Colonic mucosa (tissue), 4 donors: Measurements from ENCODE around the gene DGAT2. TPM values are rescaled to one million over a fixed set of nuclear protein-coding genes. Genes with fewer than 3 reads are reported as not detected.

Experiments
- DNase-seq: peaks from one replicate; pipeline ENCODE4 v3.0.0-alpha.2; 2020
- H3K27ac ChIP-seq: fragments of 200-600 bp; one replicate; pipeline ENCODE4 v1.8.0; 2021
- H3K27me3 ChIP-seq: fragments of 200-600 bp; one replicate; pipeline ENCODE4 v1.8.0; 2021
- H3K36me3 ChIP-seq: fragments of 200-600 bp; one replicate; pipeline ENCODE4 v1.8.0; 2021
- H3K4me1 ChIP-seq: fragments of 200-600 bp; one replicate; pipeline ENCODE4 v1.8.0; 2021; ENCODE audit warnings: mild to moderate bottlenecking
- H3K4me3 ChIP-seq: fragments of 200-600 bp; one replicate; pipeline ENCODE4 v1.8.0; 2021
- H3K9ac ChIP-seq, 2 donors: one replicate each; pipeline ENCODE4 v1.7.0; 2013; ENCODE audit warnings: control low read depth in 2 of 2, low read depth in 2 of 2, low read length in 2 of 2
- H3K9me3 ChIP-seq: fragments of 200-600 bp; one replicate; pipeline ENCODE4 v1.8.0; 2021
- intact Hi-C: fragments of 100-400 bp; cut with DNase I; formaldehyde crosslinking; loops from one replicate; pipeline ENCODE4 v1.14.1; 2022
- total RNA-seq, 2 donors: library from RNA; stranded (reverse); fragmentation: NEBNext Ultra II Directional in 1 of 2; extraction: Animal tissue kit (Norgen Biotek cat#: 25700) in 1 of 2; gene quantifications; one replicate each; pipeline ENCODE4 v1.2.1, GENCODE V29; 2021
- TF ChIP-seq, protein P1 (sequence below): fragments of 200-600 bp; IDR thresholded peaks from one replicate; pipeline ENCODE4 v1.8.0; 2022; ENCODE audit warnings: antibody characterized with exemption, mild to moderate bottlenecking
- donor health status: healthy.
- donor health status: DM: no; HTN: no; CAD: no.
- donor health status: DM: no; HTN: no; CAD: no.

DGAT2 gene
- total RNA-seq, 2 donors from 2014 or later = 3.0 to 5.9 TPM

- H3K4me3 ChIP-seq = no peak overlapping the region
- H3K27ac ChIP-seq = no peak overlapping the region
- no peaks in the 10 kb centered on the region for H3K36me3 ChIP-seq
- TF ChIP-seq, protein P1, sequence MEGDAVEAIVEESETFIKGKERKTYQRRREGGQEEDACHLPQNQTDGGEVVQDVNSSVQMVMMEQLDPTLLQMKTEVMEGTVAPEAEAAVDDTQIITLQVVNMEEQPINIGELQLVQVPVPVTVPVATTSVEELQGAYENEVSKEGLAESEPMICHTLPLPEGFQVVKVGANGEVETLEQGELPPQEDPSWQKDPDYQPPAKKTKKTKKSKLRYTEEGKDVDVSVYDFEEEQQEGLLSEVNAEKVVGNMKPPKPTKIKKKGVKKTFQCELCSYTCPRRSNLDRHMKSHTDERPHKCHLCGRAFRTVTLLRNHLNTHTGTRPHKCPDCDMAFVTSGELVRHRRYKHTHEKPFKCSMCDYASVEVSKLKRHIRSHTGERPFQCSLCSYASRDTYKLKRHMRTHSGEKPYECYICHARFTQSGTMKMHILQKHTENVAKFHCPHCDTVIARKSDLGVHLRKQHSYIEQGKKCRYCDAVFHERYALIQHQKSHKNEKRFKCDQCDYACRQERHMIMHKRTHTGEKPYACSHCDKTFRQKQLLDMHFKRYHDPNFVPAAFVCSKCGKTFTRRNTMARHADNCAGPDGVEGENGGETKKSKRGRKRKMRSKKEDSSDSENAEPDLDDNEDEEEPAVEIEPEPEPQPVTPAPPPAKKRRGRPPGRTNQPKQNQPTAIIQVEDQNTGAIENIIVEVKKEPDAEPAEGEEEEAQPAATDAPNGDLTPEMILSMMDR = no peak
- no peaks in the 10 kb centered on the region for H3K27me3 ChIP-seq
- no peaks in the 10 kb centered on the region for H3K9me3 ChIP-seq
- intact Hi-C loops = no loop called here
- H3K9ac ChIP-seq = no peak overlapping the region
- no peak for DNase-seq
- no peaks in the 10 kb centered on the region for H3K4me1 ChIP-seq
Observed at GRCh38 chr11:75834728-75835127, 66.2 kb downstream of the DGAT2 start.

GRCh38 chr11:75836417-75836816, 67.8 kb downstream of the DGAT2 start:
- intact Hi-C loops = no loop called here
- H3K27ac ChIP-seq = no peak overlapping the region

GRCh38 chr11:75839851-75840250, 71.3 kb downstream of the DGAT2 start:
- Histone ChIP-seq H3K36me3 (no peaks in the 10 kb centered on the region), H3K27me3 (no peaks in the 10 kb centered on the region), H3K9ac (no peak overlapping the region), H3K4me3 (no peak overlapping the region), H3K9me3 (no peaks in the 10 kb centered on the region), H3K4me1 (no peaks in the 10 kb centered on the region), H3K27ac (no peak overlapping the region)
- no peak for DNase-seq
- intact Hi-C loops = no loop called here
- TF ChIP-seq, protein P1 = no peak

More at GRCh38 chr11:75836417-75836816, 67.8 kb downstream of the DGAT2 start:
- H3K9ac ChIP-seq = no peak overlapping the region
- H3K9me3 ChIP-seq = no peaks in the 10 kb centered on the region
- no peaks in the 10 kb centered on the region for H3K27me3 ChIP-seq
- TF ChIP-seq, protein P1 = no peak
- no peak overlapping the region for H3K4me3 ChIP-seq
- no peaks in the 10 kb centered on the region for H3K36me3 ChIP-seq
- DNase-seq = no peak
- no peaks in the 10 kb centered on the region for H3K4me1 ChIP-seq

DNA sequence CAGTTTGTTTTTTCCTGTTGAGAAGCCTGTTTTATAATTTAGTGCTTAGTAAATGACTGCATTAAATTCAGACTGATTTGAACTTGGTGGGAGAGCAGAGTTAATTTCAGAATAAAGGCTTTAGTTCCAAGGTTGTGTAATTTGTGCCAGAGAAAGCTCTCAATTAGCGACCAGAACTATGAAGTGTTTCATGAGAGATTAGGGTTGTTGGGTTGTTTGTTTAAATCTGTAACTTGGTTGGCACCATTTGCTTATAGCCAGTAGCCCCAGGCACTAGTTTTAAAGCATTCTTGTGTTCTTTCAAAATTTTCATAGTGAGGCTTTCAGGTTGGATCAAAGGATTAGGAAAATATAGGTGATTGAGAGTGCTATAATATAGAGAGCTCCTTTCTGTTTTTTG, 71.9 kb downstream of the DGAT2 start:
- H3K9me3 ChIP-seq = no peaks in the 10 kb centered on the region
- TF ChIP-seq, protein P1 = no peak
- H3K36me3 ChIP-seq = no peaks in the 10 kb centered on the region
- H3K4me3 ChIP-seq = no peak overlapping the region
- H3K9ac ChIP-seq = no peak overlapping the region
- no peaks in the 10 kb centered on the region for H3K4me1 ChIP-seq
- no peak for DNase-seq
- no peak overlapping the region for H3K27ac ChIP-seq
- intact Hi-C loops = no loop called here
- no peaks in the 10 kb centered on the region for H3K27me3 ChIP-seq

DNA sequence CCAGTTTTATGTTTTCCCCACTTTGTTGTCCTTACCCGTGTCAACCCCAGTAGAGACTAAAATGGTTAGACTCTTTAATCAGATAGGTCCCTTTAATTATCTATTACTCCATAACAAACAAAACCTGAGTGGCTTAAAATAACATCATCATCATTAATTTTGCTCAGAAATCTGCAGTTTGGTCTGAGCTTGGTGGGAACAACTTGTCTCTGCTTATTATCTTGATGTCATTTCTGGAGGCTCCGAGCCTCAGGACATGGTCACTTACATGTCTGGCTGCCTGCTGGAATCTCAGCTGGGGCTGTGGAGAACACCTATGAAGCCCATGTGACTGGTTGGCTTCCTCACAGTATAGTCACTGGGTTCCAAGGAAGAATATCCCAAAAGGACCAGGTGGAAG, 73.2 kb downstream of the DGAT2 start:
- H3K27ac ChIP-seq = no peak overlapping the region
- H3K9me3 ChIP-seq = no peaks in the 10 kb centered on the region
- no peak overlapping the region for H3K4me3 ChIP-seq
- no peak overlapping the region for H3K9ac ChIP-seq
- TF ChIP-seq, protein P1 = no peak
- no peaks in the 10 kb centered on the region for H3K4me1 ChIP-seq
- no peaks in the 10 kb centered on the region for H3K36me3 ChIP-seq
- no peaks in the 10 kb centered on the region for H3K27me3 ChIP-seq
- intact Hi-C loops = no loop called here
- no peak for DNase-seq

DNA sequence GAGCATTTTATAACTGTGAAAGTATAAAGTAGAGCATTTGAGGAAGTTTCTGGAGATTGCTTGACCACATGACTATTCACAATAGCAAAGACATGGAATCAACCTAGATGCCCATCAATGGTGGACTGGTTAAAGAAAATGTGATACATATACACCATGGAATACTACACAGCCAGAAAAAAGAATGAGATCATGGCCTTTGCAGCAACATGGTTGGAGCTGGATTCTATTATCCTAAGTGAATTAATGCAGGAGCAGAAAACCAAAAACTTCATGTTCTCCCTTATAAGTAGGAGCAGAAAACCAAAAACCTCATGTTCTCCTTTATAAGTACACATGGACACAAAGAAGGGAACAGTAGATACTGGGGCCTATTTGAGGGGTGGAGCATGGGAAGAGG, 76.7 kb downstream of the DGAT2 start:
- intact Hi-C loops = no loop called here
- TF ChIP-seq, protein P1 = no peak

More for the DNA sequence above, 76.7 kb downstream of the DGAT2 start:
- Histone ChIP-seq H3K27me3 (no peaks in the 10 kb centered on the region), H3K36me3 (no peaks in the 10 kb centered on the region), H3K4me1 (no peaks in the 10 kb centered on the region), H3K9ac (no peak overlapping the region), H3K27ac (no peak overlapping the region), H3K4me3 (no peak overlapping the region), H3K9me3 (no peaks in the 10 kb centered on the region)
- DNase-seq = no peak
